Testis (tissue), 2 donors: ENCODE measurements around the gene VLDLR.

Experiments
- POLR2A ChIP-seq: fragments of 450-650 bp; IDR thresholded peaks from one replicate; pipeline ENCODE4 v1.6.1; 2017; ENCODE audit warnings: antibody characterized with exemption, mild to moderate bottlenecking, moderate library complexity
- TF ChIP-seq, protein P1 (sequence below), 3 experiments: fragments of 450-650 bp in 2 of 3; fragments of 200-600 bp in 1 of 3; sonication (generic) in 1 of 3; IDR thresholded peaks; one replicate each; pipeline ENCODE4 v1.5.1; 2016 to 2019; ENCODE audit warnings: antibody characterized with exemption in 3 of 3, mild to moderate bottlenecking in 2 of 3, moderate library complexity in 1 of 3

GRCh38 chr9:2603621-2604020 lies 18.0 kb upstream of the VLDLR start:
- TF ChIP-seq, protein P1, sequence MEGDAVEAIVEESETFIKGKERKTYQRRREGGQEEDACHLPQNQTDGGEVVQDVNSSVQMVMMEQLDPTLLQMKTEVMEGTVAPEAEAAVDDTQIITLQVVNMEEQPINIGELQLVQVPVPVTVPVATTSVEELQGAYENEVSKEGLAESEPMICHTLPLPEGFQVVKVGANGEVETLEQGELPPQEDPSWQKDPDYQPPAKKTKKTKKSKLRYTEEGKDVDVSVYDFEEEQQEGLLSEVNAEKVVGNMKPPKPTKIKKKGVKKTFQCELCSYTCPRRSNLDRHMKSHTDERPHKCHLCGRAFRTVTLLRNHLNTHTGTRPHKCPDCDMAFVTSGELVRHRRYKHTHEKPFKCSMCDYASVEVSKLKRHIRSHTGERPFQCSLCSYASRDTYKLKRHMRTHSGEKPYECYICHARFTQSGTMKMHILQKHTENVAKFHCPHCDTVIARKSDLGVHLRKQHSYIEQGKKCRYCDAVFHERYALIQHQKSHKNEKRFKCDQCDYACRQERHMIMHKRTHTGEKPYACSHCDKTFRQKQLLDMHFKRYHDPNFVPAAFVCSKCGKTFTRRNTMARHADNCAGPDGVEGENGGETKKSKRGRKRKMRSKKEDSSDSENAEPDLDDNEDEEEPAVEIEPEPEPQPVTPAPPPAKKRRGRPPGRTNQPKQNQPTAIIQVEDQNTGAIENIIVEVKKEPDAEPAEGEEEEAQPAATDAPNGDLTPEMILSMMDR (IDR thresholded peaks at IDR 0.05): no peak
- no peak for TF ChIP-seq POLR2A
